ENCODE measurements around the gene ROBO2. TPM values are rescaled to one million over a fixed set of nuclear protein-coding genes. Genes with fewer than 3 reads are reported as not detected.

Gene ROBO2
- total RNA-seq, 2 donors from 2014 or later = 2.5 to 2.9 TPM

DNA sequence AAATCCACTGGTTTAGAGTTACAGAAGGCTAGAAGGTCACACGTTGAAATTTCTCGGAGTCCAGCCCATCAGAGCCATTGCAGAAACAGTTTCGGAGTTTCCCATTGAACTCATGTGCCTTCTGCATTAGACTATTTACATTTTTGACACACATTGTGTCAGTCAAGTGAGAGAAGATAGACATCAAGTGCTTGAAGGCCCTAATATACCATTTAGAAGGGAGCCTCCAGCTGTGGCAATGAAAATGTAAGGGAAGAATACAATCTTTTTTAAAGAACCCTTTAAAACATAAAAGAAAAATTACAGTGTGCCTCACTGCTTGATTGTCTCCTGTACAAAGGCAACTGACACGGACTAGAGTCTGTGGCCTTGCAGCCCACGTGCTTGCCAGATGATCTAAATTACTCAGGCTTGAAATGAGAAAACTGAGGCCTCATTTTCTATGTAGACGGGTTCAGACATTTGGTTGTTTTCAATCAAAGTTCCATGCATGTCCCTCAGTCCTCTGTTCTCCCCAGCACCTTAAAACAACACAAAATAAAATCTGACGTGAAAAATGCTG is 650.5 kb downstream of the ROBO2 start:
- Histone ChIP-seq H3K9me3 (ENCODE audit: control insufficient read depth, low read length) (no peaks in the 10 kb centered on the region), H3K4me1 (ENCODE audit: control insufficient read depth, insufficient read depth, low read length) (no peaks in the 10 kb centered on the region), H3K9ac (ENCODE audit: extremely low read depth, low read length, poor library complexity, severe bottlenecking) (no peak overlapping the region), H3K36me3 (ENCODE audit: control insufficient read depth, insufficient read depth, low read length) (no peaks in the 10 kb centered on the region), H3K27ac (ENCODE audit: low read depth, low read length) (no peak overlapping the region), H3K4me3 (ENCODE audit: low read length) (no peak overlapping the region), H3K27me3 (ENCODE audit: control insufficient read depth, insufficient read depth, low read length, poor library complexity, severe bottlenecking) (no peaks in the 10 kb centered on the region)
- Mint-ChIP-seq H3K4me3 (no peak overlapping the region), H3K27ac (no peak overlapping the region), H3K27me3 (ENCODE audit: insufficient read depth) (no peaks in the 10 kb centered on the region), H3K36me3 (ENCODE audit: low read depth) (no peaks in the 10 kb centered on the region), H3K4me1 (peaks cover 2% of the 10 kb centered on the region), H3K9me3 (no peaks in the 10 kb centered on the region)
- 87 to 91% methylated on average over 6 to 7 of the region's 7 CpGs for WGBS, 2 experiments (ENCODE audit: insufficient coverage in 1 of 2, insufficient read length in 1 of 2)
- no peak for DNase-seq
- TF ChIP-seq, protein P1, sequence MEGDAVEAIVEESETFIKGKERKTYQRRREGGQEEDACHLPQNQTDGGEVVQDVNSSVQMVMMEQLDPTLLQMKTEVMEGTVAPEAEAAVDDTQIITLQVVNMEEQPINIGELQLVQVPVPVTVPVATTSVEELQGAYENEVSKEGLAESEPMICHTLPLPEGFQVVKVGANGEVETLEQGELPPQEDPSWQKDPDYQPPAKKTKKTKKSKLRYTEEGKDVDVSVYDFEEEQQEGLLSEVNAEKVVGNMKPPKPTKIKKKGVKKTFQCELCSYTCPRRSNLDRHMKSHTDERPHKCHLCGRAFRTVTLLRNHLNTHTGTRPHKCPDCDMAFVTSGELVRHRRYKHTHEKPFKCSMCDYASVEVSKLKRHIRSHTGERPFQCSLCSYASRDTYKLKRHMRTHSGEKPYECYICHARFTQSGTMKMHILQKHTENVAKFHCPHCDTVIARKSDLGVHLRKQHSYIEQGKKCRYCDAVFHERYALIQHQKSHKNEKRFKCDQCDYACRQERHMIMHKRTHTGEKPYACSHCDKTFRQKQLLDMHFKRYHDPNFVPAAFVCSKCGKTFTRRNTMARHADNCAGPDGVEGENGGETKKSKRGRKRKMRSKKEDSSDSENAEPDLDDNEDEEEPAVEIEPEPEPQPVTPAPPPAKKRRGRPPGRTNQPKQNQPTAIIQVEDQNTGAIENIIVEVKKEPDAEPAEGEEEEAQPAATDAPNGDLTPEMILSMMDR (conservative IDR thresholded peaks at IDR 0.05) = no peak

DNA sequence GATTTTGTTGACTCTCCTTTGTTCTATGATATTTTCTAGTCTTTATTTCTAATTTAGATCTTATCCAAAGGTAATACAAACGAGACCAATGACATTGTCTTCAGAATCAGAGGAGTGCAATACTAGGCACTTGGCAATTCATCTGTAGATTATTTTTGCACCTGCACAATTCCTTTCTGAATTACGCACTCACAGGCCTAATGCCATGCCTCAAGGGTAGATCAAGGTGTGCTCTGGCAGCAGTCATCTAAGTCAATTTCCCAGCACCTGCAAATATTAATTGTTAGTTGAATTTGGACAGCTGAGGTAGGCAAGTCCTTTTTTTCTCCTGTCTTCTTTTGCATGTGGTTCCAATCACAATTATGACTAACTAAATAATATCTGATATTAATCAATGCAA is 653.2 kb downstream of the ROBO2 start:
- no peak overlapping the region for H3K4me3 Mint-ChIP-seq
- H3K36me3 ChIP-seq (ENCODE audit: control insufficient read depth, insufficient read depth, low read length) = no peaks in the 10 kb centered on the region
- 93% methylated on average over 2 of the region's 2 CpGs; no CpG with 5 or more reads in 1 of the 2 experiments for WGBS, 2 experiments (ENCODE audit: insufficient coverage in 1 of 2, insufficient read length in 1 of 2)
- no peak overlapping the region for H3K27ac ChIP-seq (ENCODE audit: low read depth, low read length)
- no peak overlapping the region for H3K9ac ChIP-seq (ENCODE audit: extremely low read depth, low read length, poor library complexity, severe bottlenecking)
- H3K36me3 Mint-ChIP-seq (ENCODE audit: low read depth) = no peaks in the 10 kb centered on the region
- TF ChIP-seq, protein P1 (conservative IDR thresholded peaks at IDR 0.05) = no peak
- H3K4me1 Mint-ChIP-seq = no peaks in the 10 kb centered on the region
- no peaks in the 10 kb centered on the region for H3K9me3 ChIP-seq (ENCODE audit: control insufficient read depth, low read length)
- no peak overlapping the region for H3K4me3 ChIP-seq (ENCODE audit: low read length)
- H3K27ac Mint-ChIP-seq = no peak overlapping the region
- H3K27me3 Mint-ChIP-seq (ENCODE audit: insufficient read depth) = no peaks in the 10 kb centered on the region
- DNase-seq = no peak
- H3K9me3 Mint-ChIP-seq = no peaks in the 10 kb centered on the region
- H3K27me3 ChIP-seq (ENCODE audit: control insufficient read depth, insufficient read depth, low read length, poor library complexity, severe bottlenecking) = no peaks in the 10 kb centered on the region
- no peaks in the 10 kb centered on the region for H3K4me1 ChIP-seq (ENCODE audit: control insufficient read depth, insufficient read depth, low read length)

DNA sequence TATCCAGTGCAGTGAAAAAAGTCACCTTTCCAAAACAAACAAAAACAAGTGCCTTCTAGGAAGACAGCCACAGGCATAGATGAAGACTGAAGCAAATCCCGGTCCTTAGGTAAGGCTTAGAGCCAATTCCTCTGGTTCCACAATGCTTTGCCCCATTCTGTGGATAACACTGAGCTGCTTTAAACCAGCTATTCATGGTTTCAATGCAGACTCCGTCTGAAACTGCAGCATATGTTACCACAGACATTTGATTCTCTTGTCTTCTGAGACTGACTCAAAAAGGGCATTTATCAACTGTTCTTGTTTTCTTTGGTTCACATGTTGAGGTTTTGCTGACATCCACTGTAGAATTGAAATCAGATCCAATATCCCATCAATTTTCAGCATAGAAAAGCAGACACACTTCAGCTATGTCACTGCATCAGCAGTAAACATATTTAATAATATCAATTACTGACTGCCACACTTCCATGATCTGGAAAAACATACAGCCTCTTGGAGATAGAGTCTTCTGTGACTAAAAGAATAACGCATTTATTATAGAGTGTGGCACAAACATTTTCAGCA is 659.3 kb downstream of the ROBO2 start:
- Mint-ChIP-seq H3K36me3 (ENCODE audit: low read depth) (no peaks in the 10 kb centered on the region), H3K9me3 (no peaks in the 10 kb centered on the region), H3K27me3 (ENCODE audit: insufficient read depth) (no peaks in the 10 kb centered on the region), H3K4me1 (no peaks in the 10 kb centered on the region), H3K4me3 (no peak overlapping the region), H3K27ac (no peak overlapping the region)
- Histone ChIP-seq H3K4me3 (ENCODE audit: low read length) (no peak overlapping the region), H3K27me3 (ENCODE audit: control insufficient read depth, insufficient read depth, low read length, poor library complexity, severe bottlenecking) (no peaks in the 10 kb centered on the region), H3K9ac (ENCODE audit: extremely low read depth, low read length, poor library complexity, severe bottlenecking) (no peak overlapping the region), H3K4me1 (ENCODE audit: control insufficient read depth, insufficient read depth, low read length) (no peaks in the 10 kb centered on the region), H3K27ac (ENCODE audit: low read depth, low read length) (no peak overlapping the region), H3K9me3 (ENCODE audit: control insufficient read depth, low read length) (no peaks in the 10 kb centered on the region), H3K36me3 (ENCODE audit: control insufficient read depth, insufficient read depth, low read length) (no peaks in the 10 kb centered on the region)
- TF ChIP-seq, protein P1 (conservative IDR thresholded peaks at IDR 0.05) = no peak
- WGBS, 2 experiments (ENCODE audit: insufficient coverage in 1 of 2, insufficient read length in 1 of 2) = 85 to 86% methylated on average over 2 to 3 of the region's 3 CpGs
- DNase-seq = no peak
